Activated CD4-positive, alpha-beta T cell treated with anti-CD3 and anti-CD28 coated beads, Interleukin-2, amount 50 U/mL, for 1 hour (primary cell): ENCODE measurements around the gene CDH22.

ENCODE experiments used
- DNase-seq: peaks from one replicate; pipeline ENCODE4 v3.0.0-alpha.2; 2020

Gene CDH22

GRCh38 chr20:46211331-46211722 lies 97.0 kb downstream of the CDH22 start:
- DNase-seq, result no peak

- no peak for DNase-seq
Observed at GRCh38 chr20:46210672-46211330, 97.5 kb downstream of the CDH22 start.

- DNase-seq, result no peak
Observed at GRCh38 chr20:46209930-46210671, 98.2 kb downstream of the CDH22 start.

- DNase-seq, result no peak
Observed at GRCh38 chr20:46207793-46208192, 100.5 kb downstream of the CDH22 start.

GRCh38 chr20:46206992-46207549 lies 101.2 kb downstream of the CDH22 start:
- no peak for DNase-seq

GRCh38 chr20:46206025-46206424 lies 102.3 kb downstream of the CDH22 start:
- no peak for DNase-seq

- no peak for DNase-seq
Observed at GRCh38 chr20:46205349-46205748, 102.9 kb downstream of the CDH22 start.

GRCh38 chr20:46204594-46205186 lies 103.6 kb downstream of the CDH22 start:
- DNase-seq, result no peak

GRCh38 chr20:46203510-46203837 lies 104.8 kb downstream of the CDH22 start:
- no peak for DNase-seq

- DNase-seq, result no peak
Observed at GRCh38 chr20:46202766-46203509, 105.4 kb downstream of the CDH22 start.

GRCh38 chr20:46200582-46201570 lies 107.4 kb downstream of the CDH22 start:
- DNase-seq, result no peak

GRCh38 chr20:46199198-46199597 lies 109.1 kb downstream of the CDH22 start:
- no peak for DNase-seq

GRCh38 chr20:46196990-46197389 lies 111.3 kb downstream of the CDH22 start:
- DNase-seq, result no peak

GRCh38 chr20:46195264-46196036 lies 112.8 kb downstream of the CDH22 start:
- no peak for DNase-seq

GRCh38 chr20:46194409-46194808 lies 113.9 kb downstream of the CDH22 start:
- no peak for DNase-seq

GRCh38 chr20:46192376-46192944 lies 115.8 kb downstream of the CDH22 start:
- no peak for DNase-seq

GRCh38 chr20:46191611-46192010 lies 116.7 kb downstream of the CDH22 start:
- no peak for DNase-seq

GRCh38 chr20:46191168-46191540 lies 117.1 kb downstream of the CDH22 start:
- DNase-seq, result no peak

GRCh38 chr20:46190478-46191167 lies 117.7 kb downstream of the CDH22 start:
- DNase-seq, result no peak

- DNase-seq, result no peak
Observed at GRCh38 chr20:46188866-46189541, 119.3 kb downstream of the CDH22 start.
